NCI-H82 (cell line): Measurements from ENCODE around the gene MRPL49.
"Not testable (repeated sequence)": the region's sequence is repeated elsewhere in the genome, so short reads cannot be mapped to it uniquely, and the experiment has no call there.

Experiments
- DNase-seq: peaks from one replicate; lab custom pipeline; 2025; lab: John Stamatoyannopoulos, UW

Gene MRPL49

GRCh38 chr11:65117206-65118096, 4.7 kb upstream of the MRPL49 start, which contains the start of gene ZNHIT2:
ZNHIT2 (minus strand) TSS chr11:65117701; CDS start chr11:65117653, 48 bp downstream.
- DNase-seq, result peak; percentile 99

GRCh38 chr11:65118097-65118837, 3.9 kb upstream of the MRPL49 start:
- no peak for DNase-seq

GRCh38 chr11:65118891-65119669, 3.0 kb upstream of the MRPL49 start:
- DNase-seq, result not testable (repeated sequence)

GRCh38 chr11:65119670-65119995, 2.5 kb upstream of the MRPL49 start:
- no peak for DNase-seq

- DNase-seq, result no peak
Observed at GRCh38 chr11:65120831-65121230, 1.3 kb upstream of the MRPL49 start.

- DNase-seq, result no peak
Observed at GRCh38 chr11:65121447-65121864, 665 bp upstream of the MRPL49 start.

GRCh38 chr11:65124480-65125196, 2.5 kb downstream of the MRPL49 start:
- no peak for DNase-seq

- DNase-seq, result no peak
Observed at GRCh38 chr11:65125197-65126056, 3.3 kb downstream of the MRPL49 start.

GRCh38 chr11:65126624-65127274, 4.6 kb downstream of the MRPL49 start:
- no peak for DNase-seq

- no peak for DNase-seq
Observed at GRCh38 chr11:65127473-65128181, 5.5 kb downstream of the MRPL49 start.

GRCh38 chr11:65128182-65129145, 6.3 kb downstream of the MRPL49 start:
- DNase-seq, result no peak

- DNase-seq, result no peak
Observed at GRCh38 chr11:65129649-65130441, 7.7 kb downstream of the MRPL49 start.

- DNase-seq, result no peak
Observed at GRCh38 chr11:65130631-65131416, 8.7 kb downstream of the MRPL49 start.

- no peak for DNase-seq
Observed at GRCh38 chr11:65131417-65131776, 9.3 kb downstream of the MRPL49 start.

- DNase-seq, result no peak
Observed at GRCh38 chr11:65131895-65132237, 9.7 kb downstream of the MRPL49 start.

- no peak for DNase-seq
Observed at GRCh38 chr11:65132238-65132987, 10.3 kb downstream of the MRPL49 start.
